HG02943 (cell line): Measurements from ENCODE around the gene CCDC57.

Experiments
- ATAC-seq: cut with Tn5 transposase; IDR thresholded peaks from one replicate; pipeline ENCODE4 v1.9.1; 2021; ENCODE audit warnings: mild to moderate bottlenecking, low read depth, moderate library complexity; ENCODE audit not compliant: unreplicated experiment

Gene CCDC57

GRCh38 chr17:82058230-82058854 lies 154.3 kb downstream of the CCDC57 start:
- ATAC-seq = no peak

GRCh38 chr17:82056729-82057621 lies 155.7 kb downstream of the CCDC57 start:
- ATAC-seq = no peak

- ATAC-seq = no peak
These were observed 156.5 kb downstream of the CCDC57 start for GRCh38 chr17:82055965-82056728.

GRCh38 chr17:82055023-82055964 lies 157.3 kb downstream of the CCDC57 start:
- ATAC-seq = no peak

- ATAC-seq = no peak
These were observed 158.2 kb downstream of the CCDC57 start for GRCh38 chr17:82054351-82055022.

- ATAC-seq = no peak
These were observed 158.9 kb downstream of the CCDC57 start for GRCh38 chr17:82053556-82054263.

GRCh38 chr17:82053130-82053529 lies 159.5 kb downstream of the CCDC57 start:
- no peak for ATAC-seq

GRCh38 chr17:82052638-82053059 lies 160.0 kb downstream of the CCDC57 start:
- ATAC-seq = no peak

GRCh38 chr17:82051776-82052637 lies 160.6 kb downstream of the CCDC57 start, which contains the start of the genes GPS1 and RFNG:
GPS1 (plus strand) TSS chr17:82051898; CDS start chr17:82051932, 34 bp downstream.
RFNG (minus strand) TSS chr17:82051811; CDS start chr17:82051766, 45 bp downstream.
- ATAC-seq = no peak
